CD4-positive, alpha-beta T cell treated with Interleukin-4 for 4 hours (primary cell): Measurements from ENCODE around the gene ERICH6.

ENCODE experiments used
- DNase-seq: peaks from one replicate; pipeline ENCODE4 v3.0.0-alpha.2; 2020

The ERICH6 gene

DNA sequence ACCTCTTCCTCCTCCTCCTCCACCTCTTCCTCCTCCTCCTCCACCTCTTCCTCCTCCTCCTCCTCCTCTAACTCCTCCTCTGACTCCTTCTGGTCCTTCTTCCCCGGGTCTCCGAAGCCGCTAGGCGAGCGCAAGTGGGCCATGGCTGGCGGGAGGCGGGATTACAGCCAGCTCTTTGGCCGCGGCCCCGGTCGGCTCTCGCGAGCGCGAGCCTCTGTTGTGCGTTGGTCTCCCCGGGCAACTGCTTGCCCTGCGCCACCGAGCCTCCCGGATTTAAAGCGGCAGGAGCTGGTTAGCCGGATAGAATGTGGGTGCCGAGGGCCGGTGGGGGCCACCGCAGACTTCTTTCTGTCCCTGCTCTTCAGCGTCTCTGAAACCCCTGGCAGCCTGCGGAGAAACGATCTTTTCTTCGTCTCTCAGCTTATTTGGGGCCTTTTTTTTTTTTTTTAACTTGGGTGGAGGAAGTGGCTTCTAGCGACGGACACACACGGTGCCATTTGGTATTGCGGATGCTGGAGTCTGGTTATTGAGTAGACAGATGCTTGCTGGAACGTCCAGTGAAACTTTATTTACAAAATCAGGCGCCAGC lies at the start of gene ERICH6:
ERICH6 (minus strand) TSS at position 165 of the 589 bp plus-strand sequence; CDS start at position 143, 22 bp downstream.
- peak; percentile 82 for DNase-seq

DNA sequence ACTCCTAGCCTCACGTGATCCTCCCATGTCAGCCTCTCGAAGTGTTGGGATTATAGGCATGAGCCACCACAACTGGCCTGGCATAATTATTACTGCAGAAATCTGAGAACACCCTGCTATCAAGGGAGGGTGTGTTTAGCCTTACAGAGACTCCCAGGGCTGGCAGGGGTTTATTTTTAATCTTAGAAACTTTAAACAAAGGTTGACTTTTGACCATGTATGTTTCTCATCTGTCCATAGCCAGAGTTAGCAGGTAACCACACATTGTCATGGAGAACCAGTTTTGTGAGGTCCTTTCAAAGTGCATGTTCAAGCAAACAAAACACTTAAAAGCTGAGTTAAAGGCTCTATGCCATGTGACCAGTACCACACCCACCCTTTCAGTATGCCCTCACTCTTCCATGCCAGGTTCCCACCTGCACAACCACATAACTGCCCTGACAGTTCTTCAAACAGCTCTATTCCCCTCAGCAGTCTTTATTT lies 48.1 kb upstream of the ERICH6 start:
- DNase-seq = no peak

DNA sequence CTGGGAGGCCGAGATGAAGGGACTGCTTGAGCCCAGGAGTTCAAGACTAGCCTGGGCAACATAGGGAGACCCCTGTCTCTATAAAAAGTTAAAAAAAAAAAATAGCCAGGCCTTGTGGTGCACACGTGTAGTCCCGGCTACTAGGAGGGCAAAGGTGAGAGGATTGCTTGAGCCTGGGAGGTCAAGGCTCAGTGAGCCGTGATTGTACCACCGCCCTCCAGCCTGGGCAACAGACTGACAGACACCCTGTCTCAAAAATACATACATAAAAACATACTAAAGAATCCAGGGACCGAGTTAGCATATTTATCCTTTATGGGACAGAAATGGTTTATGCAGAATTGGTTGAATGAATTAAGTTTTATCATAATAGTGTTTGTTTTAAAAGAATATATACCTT lies 45.5 kb upstream of the ERICH6 start:
- no peak for DNase-seq

DNA sequence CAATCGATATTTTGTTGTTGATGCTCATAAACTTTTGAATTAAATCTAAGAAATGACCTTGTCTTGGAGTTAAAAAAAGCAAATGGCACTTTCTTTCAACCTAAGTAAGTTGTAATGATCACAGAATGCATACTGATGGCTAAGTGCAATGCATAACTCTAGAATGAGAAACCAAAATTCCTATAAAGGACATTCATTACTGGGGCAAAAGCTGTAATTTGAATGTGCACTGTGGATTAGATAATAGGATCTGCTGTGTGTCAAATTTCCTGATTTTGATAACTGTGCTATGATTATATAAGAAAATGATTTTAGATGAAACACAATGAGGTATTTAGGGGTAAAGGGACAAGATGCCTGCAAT lies 44.9 kb upstream of the ERICH6 start:
- no peak for DNase-seq

DNA sequence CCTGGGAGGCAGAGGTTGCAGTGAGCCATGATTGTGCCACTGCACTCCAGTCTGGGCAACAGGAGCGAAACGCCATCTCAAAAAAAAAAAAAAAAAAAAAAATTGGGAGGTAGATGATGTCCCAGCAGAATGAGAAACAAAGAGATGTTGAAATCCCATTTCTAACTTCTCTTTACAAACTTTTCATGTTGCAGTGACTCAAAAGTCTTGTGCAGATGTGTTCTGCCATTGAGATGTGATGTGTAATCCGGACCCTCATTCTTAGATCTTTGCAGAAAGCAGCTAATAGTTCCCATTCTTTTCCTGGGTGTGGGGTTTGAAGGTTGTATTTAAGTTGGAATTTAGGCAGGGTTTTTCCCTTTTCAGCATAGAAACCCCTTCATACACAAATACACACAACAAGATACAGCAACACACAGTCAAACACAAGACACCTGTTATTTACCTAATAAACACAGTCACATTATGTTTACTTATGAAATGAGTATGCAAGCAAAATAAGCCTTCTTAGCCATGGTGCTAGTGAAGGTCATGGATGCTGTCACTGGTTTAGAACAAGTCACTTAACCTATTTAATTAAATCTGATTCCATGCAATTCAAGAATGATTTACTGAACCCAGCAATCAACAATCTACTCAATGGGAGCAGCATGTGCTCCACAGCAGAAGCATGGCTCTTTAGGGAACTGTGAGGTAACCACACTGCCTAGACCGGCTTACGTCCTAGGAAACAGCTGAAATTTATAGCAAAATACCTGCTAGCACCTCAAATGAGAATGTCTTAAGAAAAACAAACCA lies 44.4 kb upstream of the ERICH6 start:
- DNase-seq = no peak

DNA sequence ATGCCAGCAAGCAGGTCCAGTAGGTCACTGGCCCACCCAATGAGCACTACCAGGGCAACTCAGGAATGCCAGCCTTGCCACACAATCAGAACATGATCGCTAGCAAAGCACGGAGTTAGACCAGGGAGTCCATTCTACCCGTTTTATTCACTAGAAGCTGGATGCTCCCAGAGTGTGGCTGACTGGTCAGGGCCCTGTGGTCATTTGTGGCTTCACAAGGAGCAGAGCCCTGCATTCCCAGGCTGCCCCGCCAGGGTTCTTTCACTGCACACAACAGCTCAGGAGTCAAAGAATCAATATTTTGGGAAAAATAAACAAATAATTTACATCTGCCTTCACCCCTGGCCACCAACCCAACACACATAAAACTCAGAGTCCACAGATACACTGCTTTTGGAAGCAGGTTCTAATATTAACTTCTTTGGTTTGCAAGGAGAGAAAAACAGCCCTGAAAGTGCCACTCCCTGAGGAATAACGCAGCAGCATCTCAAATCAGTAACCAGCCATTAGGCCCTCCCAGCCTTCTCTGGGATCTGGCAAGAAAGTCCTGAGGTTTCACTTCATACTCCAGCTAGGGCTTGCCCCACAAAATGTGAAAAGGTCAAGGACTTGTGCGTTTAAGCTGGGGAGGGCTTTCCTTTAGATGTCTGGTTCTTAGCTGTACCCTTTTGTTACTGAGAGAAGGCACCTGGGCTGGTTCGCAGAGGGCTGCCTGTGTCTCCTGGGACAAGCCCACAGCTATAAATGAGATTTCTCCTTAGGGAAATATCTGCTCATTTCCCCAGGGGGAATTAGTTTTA lies 43.3 kb upstream of the ERICH6 start:
- DNase-seq = no peak

DNA sequence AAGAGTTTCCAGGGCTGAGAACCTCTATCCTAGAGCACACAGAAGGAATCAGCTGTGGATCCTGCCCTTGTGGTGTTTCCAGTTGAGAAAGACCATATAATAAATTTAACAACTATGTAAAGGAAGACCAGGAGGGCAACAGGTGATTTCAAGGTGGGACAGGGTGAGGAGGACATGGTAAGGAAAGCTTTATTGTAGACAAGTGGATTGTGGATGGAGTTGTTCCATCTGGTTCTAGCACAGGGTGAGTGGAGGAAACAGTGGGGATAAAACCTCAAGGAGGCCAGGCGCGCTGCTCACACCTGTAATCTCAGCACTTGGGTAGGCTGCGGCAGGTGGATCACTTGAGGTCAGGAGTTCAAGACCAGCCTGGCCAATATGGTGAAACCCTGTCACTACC lies 42.1 kb upstream of the ERICH6 start:
- DNase-seq = no peak

DNA sequence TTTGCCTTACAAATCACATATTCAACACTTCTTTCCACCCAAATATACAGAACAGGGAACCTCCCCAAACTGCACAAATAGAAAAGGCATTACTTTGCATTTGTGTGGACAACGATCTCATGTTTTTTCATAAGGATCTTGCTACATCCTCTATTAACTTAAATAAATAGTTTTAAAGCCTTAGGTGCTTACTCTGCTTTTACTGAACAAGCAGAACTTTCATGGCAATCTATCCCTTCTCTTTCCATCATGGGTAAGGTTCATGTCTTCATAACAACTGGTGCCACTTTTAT lies 41.1 kb upstream of the ERICH6 start:
- DNase-seq = no peak

DNA sequence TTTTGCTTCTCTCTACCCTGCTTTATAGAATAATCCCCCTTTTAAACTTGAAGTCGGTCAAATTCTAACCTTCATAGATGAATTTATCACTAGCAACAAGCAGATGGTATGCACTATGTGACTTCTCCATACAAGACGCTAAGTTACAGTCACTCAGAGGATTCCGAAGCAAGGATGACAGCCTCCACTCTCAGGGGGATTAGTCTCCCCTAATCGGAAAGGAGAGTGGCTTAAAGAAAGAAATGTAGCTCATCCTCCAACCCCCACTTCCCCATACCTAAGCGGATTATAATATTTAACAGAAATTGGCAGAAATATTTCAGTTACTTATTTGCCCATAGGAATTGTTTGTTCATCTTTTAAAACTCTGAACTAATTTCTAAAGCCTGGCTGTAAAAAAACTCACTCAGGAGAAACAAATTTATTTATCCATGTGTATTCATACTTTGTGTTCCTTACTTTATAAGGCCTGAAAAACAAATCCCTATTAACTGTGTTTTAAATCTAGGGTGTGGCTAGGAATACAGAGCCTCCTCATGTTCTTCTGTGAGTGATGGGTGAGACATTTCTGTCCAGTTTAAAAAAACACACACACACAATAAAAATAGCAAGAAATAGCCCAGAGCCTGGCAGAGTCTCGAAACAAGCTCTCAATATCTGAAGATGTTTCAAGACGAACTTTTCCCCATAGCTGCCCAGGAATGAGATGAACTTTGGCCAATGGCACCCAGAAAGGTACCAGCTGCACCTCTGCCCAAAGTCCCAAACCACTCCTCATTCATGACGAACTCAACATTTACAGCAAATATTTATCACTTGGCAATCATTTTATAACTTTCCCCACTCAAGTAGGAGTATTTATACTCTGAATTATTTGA lies 40.6 kb upstream of the ERICH6 start:
- no peak for DNase-seq

DNA sequence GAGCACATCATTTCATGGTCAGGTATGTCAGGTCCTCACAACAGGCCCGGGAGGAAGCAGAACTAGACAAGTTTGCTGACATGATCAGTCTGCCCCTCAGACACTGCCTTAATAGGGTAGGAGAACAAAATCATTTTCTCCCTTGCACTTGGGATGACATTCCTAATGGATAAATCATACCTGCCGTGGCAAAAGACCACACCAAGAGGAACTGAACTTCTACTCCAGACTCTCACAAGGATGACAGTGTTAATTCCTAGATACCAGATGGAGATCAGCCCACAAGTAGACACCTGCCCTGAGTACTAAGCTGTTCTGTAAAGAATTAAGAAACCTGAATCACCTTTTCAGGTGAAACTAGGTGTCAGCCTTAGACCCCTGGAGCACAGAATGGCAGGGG lies 39.8 kb upstream of the ERICH6 start:
- no peak for DNase-seq

DNA sequence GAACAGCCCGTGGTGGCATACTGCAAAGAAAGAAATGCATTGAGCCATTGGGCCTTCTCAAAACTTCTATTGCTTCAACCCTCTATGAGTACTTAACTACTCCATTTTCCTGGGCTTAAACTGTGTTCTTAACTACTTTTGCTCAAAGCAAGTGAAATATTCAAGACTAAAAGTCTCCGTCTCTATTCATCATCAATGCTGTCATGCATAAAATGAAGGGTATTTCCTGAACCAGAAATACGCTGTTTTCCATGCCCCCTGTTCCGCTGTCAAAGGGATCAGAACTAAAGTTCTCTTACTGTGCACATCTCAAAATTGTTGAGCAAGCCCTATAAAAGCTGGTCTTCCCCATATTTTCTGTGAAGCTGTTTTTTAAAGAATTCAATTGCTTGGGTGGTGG lies 39.0 kb upstream of the ERICH6 start:
- DNase-seq = no peak

DNA sequence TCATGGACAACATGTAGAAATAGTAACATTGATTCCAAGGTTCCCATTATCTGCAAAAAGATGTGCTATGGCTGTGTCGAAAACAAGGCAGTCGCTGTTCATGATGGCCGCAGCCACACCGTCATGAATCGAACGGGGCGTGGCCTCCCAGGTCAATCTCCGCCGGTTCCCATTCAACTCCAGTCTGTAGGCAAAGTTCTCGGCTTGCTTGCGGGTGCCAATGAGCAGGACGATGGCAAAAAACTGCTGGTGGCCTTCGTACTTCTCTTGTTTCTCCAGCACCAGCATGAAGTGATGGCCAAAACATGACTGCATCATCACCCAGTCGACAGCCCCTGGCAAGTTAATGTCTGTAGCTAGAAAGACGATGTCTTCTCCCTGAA lies 38.4 kb upstream of the ERICH6 start:
- no peak for DNase-seq

DNA sequence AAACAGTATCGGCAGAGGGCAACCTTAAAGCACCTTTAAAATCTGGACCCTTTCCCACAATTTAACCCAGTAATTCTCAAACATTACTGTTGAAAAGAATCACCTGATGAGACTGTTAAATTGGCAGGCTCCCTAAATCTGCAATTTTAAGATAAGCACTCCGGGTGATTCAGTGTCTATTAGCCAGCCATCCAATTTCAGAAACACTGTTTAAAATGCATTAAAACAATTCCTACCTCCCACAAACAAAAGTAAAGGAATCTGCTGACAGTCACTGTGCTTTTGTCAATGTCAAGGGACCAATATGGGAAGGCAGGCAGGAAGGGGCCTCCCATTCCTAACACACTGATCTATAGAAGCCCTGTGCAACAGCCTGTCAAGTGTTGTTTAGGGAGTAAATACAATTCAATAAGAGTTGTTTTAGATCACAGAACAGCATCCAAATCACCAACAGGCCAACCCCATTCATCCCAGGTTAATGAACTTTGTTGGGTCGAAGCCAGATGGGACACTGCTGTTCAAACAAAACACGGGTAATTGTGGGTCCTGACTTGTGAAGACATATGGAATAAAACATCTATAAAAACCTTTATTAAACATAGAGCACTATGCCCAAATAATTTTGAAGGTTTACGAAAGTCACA lies 37.9 kb upstream of the ERICH6 start:
- no peak for DNase-seq

DNA sequence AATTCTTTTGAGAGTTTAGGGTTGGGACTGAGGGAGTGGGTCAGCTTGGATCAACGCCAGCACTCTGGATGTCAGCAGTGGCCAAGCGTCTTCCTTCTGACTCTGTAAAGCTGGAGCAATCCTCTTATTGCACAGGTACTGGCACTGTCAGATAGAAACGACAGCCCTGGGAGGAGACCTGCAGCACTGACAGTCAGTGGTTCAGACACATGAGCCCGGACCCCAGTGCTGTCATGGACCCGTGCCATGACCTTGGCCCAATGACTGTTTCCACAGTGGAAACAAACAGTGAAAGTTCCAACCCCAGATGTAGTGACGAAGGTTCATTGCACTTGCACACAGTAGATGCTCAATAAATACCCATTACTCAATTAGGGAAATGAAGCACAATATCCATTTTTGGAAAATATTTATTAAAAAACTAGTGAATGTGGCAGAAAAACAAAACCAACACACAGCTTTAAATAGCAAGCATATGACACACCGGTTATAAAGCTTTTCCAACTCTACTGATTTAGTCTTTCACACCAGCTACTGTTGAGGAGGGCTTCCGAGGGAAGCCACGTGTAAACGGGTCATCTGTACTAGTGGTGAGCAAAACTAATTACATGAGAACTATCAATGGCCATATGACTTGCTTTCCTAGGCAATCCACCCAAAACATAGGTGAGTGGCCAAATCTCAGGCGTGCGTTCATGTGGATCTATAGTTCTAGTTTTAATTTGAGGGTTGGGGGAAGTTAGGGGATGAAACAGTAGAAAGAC lies 37.2 kb upstream of the ERICH6 start:
- DNase-seq = no peak

DNA sequence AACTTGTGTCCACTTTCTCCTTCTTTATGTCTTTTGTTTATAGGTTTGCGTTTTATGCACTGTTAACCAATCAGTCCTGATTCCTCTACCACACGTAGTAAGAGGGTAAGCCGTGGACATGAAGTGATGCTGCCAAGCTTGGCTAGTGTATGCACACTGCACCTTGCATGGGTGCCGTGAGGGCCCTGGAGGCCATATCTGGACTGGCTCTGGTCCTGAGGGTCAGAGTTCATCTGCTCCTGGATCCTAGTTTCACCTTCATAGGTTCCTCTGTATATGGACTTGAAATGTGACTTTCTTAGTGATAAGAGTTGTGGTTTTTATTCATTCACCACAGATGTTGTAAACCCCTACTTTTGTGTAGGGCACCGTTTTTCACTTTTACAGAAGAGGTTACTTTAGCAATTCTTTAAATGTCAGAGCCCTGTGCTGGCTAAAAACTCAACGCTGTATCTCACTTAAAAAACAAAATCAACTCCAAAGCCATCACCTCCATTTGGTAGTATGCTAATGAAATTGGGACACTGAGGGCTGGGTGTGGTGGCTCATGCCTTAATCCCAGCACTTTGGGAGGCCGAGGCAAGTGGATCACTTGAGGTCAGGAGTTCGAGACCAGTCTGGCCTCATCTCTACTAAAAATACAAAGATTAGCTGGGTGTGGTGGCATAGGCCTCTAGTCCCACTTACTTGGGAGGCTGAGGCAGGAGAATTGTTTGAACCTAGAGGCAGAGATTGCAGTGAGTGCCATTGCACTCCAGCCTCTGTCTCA lies 36.3 kb upstream of the ERICH6 start:
- no peak for DNase-seq

DNA sequence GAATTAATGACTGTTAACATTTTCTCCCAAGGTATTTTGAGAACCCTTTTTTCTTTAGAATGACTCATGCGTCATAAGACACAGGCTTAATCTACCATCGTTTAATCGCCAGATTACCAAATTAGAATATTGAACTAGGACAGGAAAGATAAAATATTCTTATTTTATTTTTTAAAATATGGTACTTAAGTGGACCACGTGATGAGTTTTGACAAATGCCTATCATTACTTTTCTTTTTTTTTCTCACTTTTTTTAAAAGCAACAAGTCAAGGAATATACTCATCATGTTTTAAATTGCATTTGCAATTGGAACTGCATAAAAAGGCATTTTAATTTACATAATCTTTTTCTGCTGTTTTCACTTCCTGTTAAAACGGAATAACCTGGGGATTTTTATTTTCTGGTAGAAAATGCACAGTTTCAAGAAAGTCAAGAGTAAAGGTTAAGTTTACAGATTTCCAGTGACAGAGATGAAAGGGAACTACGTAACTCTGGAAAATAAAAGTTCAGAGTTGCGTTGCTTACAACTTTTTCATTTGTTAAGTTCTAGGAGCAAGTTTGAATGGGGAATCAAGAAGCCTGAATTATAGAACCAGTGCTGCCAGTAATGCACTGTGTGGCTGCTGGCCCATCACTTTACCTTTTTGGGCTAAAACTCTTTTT lies 35.6 kb upstream of the ERICH6 start:
- no peak for DNase-seq

DNA sequence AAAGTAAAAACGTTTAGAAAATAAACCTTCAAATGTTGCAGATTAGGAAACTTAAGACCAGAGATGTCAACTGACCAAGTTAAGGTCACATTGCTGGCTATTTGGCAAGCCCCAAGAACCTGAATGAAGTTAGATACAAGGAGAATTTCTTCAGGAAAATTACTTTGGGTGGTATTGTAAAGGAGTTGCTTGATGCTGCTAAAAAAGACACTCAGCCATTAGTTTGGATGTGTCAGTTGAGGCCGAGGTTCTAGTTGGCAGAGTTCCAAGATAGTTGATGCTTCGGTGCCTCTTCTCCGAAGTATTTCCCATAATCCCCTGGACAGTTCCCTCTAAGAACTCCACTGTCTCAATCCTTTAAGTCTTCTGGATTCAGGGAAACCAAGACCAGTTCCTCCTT lies 35.0 kb upstream of the ERICH6 start:
- DNase-seq = no peak

DNA sequence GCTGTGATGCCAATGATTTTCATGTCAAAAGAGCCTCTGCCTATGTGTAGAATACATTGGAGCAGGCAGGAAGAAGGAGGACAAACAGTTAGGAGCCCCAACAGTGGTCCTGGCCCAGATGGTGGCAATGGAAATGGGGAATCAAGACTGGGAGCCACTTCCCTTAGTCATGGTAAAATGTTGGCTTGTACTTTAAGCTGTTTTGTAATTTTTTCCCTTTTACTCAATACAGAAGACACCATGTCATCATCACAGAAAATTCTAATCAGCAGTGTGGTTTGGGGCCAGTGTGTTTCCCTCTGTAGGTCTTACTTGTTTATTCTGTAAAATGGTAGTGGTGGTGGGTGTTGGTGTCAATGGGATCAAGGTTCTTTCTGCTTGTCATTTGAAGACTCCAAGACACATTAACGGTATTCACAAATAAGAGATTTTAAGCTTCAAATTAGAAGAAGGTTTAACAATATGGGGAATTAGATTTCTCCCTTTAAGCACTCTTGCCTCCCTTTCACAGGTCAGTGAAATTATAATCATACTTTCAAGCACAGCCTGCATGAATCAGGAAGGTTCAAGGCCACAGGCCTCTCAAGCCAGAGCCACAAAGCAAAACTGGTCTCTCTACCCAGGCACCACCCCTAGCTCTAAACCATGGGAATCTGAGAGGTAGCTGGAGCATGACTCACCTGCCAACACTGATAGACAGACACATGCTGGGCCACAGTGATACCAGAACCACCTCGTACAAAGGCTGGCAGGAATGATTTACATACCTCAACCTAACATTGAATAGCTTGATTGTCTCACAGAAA lies 34.4 kb upstream of the ERICH6 start:
- no peak for DNase-seq
